ENCODE data around the gene ARHGEF4. TPM values are rescaled to one million over a fixed set of nuclear protein-coding genes. Genes with fewer than 3 reads are reported as not detected.

Gene ARHGEF4
- total and polyA plus RNA-seq, 11 donors, result 0.30 to 5.5 (median 3.8) TPM

- intact Hi-C loops (cut with DNase I), result no loop called here
- Histone ChIP-seq H3K4me1 (peaks cover 0 to 47% (median 19%) of the 10 kb centered on the region in 12 donors), H3K36me3 (peaks cover 6 to 92% (median 74%) of the 10 kb centered on the region in 9 donors), H3K27ac (no peak overlapping the region), H3K27me3 (no peaks in the 10 kb centered on the region), H3K9me3 (no peaks in the 10 kb centered on the region), H3K4me3 (no peak overlapping the region)
- WGBS, 4 donors, result 79 to 86% (median 83%) methylated on average over 4 of the region's 4 CpGs
- DNase-seq, result no peak
- ATAC-seq, result no peak
- TF ChIP-seq, protein P1, sequence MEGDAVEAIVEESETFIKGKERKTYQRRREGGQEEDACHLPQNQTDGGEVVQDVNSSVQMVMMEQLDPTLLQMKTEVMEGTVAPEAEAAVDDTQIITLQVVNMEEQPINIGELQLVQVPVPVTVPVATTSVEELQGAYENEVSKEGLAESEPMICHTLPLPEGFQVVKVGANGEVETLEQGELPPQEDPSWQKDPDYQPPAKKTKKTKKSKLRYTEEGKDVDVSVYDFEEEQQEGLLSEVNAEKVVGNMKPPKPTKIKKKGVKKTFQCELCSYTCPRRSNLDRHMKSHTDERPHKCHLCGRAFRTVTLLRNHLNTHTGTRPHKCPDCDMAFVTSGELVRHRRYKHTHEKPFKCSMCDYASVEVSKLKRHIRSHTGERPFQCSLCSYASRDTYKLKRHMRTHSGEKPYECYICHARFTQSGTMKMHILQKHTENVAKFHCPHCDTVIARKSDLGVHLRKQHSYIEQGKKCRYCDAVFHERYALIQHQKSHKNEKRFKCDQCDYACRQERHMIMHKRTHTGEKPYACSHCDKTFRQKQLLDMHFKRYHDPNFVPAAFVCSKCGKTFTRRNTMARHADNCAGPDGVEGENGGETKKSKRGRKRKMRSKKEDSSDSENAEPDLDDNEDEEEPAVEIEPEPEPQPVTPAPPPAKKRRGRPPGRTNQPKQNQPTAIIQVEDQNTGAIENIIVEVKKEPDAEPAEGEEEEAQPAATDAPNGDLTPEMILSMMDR (IDR thresholded peaks at IDR 0.05), result no peak
- TF ChIP-seq POLR2A (IDR thresholded peaks at IDR 0.05), result no peak
Observed at GRCh38 chr2:131056932-131057287, 220.2 kb downstream of the ARHGEF4 start.

DNA sequence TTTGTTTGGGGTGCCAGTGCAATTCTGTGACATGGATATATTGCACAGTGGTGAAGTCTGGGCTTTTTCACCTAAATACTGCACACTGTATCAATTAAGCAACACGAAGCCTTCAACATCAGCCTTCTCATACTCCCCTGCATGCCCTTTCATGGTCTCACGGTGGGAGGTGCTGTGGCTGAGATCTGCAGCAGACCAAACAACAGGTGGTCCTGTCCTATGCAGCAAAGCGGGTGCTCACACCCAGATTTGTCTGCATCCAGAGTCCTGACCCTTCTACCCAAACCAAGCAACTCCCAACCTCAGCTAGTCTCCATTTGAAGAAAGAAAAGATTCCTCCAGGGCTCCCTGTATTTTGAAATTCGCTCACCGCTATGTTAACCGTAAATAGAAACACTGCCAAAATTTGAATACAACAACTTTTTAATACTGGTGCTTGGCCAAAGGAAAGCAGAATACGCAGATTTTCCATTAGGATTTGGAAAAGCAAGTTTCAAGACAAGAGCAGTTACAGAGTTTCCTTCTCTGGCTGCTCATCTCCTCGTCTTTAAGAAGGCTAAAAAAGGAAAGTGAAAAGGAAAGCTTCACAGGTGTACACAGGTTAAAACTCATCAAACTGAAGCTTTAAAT is 221.6 kb downstream of the ARHGEF4 start:
- ATAC-seq, result no peak

DNA sequence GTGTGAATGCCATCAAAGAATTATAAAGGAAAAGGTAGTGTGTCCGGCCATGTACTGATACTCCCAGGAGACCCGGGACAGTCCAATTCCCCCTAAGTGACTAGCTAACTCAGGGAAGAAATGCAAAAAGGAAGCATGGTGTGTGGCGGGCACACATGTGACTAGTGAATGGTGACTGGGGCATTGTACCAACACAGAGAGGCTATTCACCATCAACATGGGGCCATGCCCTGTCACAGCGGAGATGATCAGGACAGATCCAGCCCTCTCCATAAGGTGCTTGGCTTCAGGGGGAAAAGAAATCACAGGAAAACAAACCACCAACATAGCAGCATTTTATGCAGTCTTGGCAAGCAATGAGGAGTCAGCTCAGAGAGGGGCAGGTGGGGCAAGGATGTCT is 222.2 kb downstream of the ARHGEF4 start:
- intact Hi-C loops (cut with DNase I), result no loop called here
- no peaks in the 10 kb centered on the region for H3K27me3 ChIP-seq
- no peak overlapping the region for H3K27ac ChIP-seq
- no peak for DNase-seq
- no peaks in the 10 kb centered on the region for H3K9me3 ChIP-seq
- ATAC-seq, result no peak
- H3K4me3 ChIP-seq, result no peak overlapping the region
- 90 to 93% (median 92%) methylated on average over 4 of the region's 4 CpGs for WGBS, 4 donors
- peaks cover 0 to 90% (median 60%) of the 10 kb centered on the region in 9 donors for H3K36me3 ChIP-seq
- no peak for TF ChIP-seq POLR2A (IDR thresholded peaks at IDR 0.05)
- TF ChIP-seq, protein P1 (IDR thresholded peaks at IDR 0.05), result no peak
- H3K4me1 ChIP-seq, result peaks cover 0 to 61% (median 24%) of the 10 kb centered on the region in 12 donors

More for the DNA sequence above, 221.6 kb downstream of the ARHGEF4 start:
- no peak for DNase-seq
- H3K4me1 ChIP-seq, result peaks cover 0 to 55% (median 19%) of the 10 kb centered on the region in 12 donors
- no peak overlapping the region for H3K27ac ChIP-seq
- no peaks in the 10 kb centered on the region for H3K9me3 ChIP-seq
- TF ChIP-seq, protein P1 (IDR thresholded peaks at IDR 0.05), result no peak
- H3K27me3 ChIP-seq, result no peaks in the 10 kb centered on the region
- WGBS, 4 donors, result 83 to 86% (median 85%) methylated on average over 8 of the region's 8 CpGs
- intact Hi-C loops (cut with DNase I), result no loop called here
- no peak overlapping the region for H3K4me3 ChIP-seq
- H3K36me3 ChIP-seq, result peaks cover 0 to 90% (median 66%) of the 10 kb centered on the region in 9 donors

DNA sequence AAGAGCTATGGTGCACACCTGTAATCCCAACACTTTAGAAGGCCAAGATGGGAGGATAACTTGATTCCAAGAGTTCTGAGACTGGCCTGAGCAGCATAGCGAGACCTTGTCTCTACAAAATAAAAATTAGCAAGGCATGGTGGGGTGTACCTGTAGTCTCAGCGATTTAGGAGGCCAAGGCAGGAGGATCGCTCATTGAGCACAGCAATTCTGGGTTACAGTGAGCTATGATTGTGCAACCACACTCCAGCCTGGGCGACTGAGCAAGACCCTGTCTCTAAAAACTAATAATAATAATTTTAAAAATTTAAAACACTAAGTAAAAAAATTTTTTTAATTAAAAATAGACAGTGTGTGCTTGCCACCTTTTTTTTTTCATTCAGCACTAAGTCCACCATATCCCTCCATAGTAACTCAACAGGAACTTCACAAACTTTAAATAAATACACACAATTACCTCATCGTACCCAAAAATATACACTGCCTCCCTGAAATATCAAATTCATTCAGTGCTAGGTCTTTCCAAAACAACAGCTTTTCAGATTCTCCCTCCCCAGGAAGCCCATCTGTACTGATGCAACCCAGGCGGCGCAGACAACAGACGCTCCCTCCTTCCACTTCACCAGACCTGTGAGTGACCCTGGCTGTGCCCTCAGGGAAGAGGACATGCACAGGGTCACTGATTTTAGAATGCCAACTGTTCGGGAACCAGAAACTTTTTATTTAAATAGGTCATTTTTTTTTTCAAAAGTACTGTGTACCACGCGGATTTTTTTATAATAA is 227.0 kb downstream of the ARHGEF4 start:
- H3K27me3 ChIP-seq, result no peaks in the 10 kb centered on the region
- H3K4me1 ChIP-seq, result peaks cover 0 to 59% (median 24%) of the 10 kb centered on the region in 12 donors
- TF ChIP-seq POLR2A (IDR thresholded peaks at IDR 0.05), result no peak
- TF ChIP-seq, protein P1 (IDR thresholded peaks at IDR 0.05), result no peak
- no peaks in the 10 kb centered on the region for H3K9me3 ChIP-seq
- H3K4me3 ChIP-seq, result no peak overlapping the region
- WGBS, 4 donors, result 65 to 80% (median 69%) methylated on average over 11 of the region's 11 CpGs
- peaks cover 0 to 78% (median 40%) of the 10 kb centered on the region in 9 donors for H3K36me3 ChIP-seq
- intact Hi-C loops (cut with DNase I), result no loop called here
- ATAC-seq, result peak in 2 of 4 donors; percentile 39 to 60
- no peak for DNase-seq
- H3K27ac ChIP-seq, result no peak overlapping the region

Data from heart left ventricle (tissue), 16 donors.